ENCODE data around the gene SLC25A21.
A peak's percentile ranks its signal among the peaks of the same experiment; 100 is the strongest.
"Not testable (repeated sequence)": the region's sequence is repeated elsewhere in the genome, so short reads cannot be mapped to it uniquely, and the experiment has no call there.

Gene SLC25A21

DNA sequence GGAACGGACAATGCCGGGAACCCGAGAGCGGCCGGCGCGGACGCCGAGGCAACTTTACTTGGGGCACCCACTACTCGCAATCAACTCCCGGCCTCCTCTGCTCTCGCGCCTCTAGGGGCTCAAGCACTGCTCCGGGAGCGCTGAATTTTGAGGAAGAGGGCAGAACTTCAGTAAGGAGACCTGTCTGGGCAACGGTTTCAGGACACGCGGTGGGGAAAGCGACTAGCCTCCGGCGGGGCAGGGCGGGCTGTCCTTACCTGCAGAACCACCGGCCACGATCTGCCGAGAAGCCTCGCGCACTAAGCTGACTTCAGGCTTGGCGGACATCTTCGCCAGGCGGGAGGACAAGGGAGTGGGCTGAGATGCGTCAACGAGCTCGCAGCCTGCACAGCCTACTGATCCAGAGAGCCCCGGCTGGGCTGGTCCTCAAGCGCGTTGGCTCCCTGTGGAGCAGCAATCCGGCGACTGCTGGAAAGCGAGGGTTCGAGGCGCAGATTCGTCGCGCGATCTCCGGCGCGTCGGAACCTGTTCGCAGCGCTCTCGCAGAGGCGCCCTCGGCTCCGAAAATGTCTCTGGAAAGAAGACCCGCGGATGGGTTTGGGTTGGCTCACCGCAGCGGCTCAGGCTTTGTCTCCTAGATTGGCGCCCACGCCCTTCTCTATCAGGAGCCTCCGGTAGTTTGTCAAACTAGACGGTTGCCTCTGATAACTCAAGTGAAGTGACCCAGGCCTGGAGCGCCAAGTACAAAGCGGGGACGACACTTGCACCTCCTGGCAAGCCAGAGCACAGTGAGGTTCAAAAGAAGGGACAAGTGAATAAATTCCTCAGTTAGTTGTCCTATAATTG, at the start of gene SLC25A21:
TSS of gene SLC25A21 (minus strand) at position 583 of the 846 bp plus-strand sequence.
- TF ChIP-seq, protein P1, sequence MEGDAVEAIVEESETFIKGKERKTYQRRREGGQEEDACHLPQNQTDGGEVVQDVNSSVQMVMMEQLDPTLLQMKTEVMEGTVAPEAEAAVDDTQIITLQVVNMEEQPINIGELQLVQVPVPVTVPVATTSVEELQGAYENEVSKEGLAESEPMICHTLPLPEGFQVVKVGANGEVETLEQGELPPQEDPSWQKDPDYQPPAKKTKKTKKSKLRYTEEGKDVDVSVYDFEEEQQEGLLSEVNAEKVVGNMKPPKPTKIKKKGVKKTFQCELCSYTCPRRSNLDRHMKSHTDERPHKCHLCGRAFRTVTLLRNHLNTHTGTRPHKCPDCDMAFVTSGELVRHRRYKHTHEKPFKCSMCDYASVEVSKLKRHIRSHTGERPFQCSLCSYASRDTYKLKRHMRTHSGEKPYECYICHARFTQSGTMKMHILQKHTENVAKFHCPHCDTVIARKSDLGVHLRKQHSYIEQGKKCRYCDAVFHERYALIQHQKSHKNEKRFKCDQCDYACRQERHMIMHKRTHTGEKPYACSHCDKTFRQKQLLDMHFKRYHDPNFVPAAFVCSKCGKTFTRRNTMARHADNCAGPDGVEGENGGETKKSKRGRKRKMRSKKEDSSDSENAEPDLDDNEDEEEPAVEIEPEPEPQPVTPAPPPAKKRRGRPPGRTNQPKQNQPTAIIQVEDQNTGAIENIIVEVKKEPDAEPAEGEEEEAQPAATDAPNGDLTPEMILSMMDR (IDR thresholded peaks at IDR 0.05; ENCODE audit: low read depth, low read length, missing control alignments) = peak; percentile 26
- in situ Hi-C loops (cut with HindIII; ENCODE audit: low sequenced_read_pairs) = no loop called here
- H3K4me3 ChIP-seq (ENCODE audit: low read depth, low read length) = peak within 1 kb of the TSS; percentile 68
- DNase-seq (ENCODE audit: low read depth) = peak; percentile 45

DNA sequence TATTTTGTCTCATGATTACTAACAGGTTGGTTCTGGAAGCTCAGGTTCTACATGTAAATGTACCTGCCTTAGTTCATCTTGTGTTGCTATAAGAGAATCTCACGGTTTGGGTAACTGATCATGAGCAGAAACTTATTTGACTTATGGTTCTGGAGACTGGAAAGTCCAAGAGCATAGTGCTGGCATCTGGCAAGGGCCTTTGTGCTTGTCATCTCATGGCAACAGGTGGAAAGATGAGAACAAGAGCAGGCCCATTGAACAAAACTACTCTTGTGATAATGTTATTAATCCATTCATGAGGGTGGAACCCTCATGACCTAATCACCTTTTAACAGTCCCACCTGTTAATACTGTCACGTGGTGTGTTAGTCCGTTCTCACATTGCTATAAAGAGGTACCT, 48.7 kb upstream of the SLC25A21 start:
- H3K4me3 ChIP-seq (ENCODE audit: low read depth, low read length) = no peak overlapping the region
- in situ Hi-C loops (cut with HindIII; ENCODE audit: low sequenced_read_pairs) = no loop called here

DNA sequence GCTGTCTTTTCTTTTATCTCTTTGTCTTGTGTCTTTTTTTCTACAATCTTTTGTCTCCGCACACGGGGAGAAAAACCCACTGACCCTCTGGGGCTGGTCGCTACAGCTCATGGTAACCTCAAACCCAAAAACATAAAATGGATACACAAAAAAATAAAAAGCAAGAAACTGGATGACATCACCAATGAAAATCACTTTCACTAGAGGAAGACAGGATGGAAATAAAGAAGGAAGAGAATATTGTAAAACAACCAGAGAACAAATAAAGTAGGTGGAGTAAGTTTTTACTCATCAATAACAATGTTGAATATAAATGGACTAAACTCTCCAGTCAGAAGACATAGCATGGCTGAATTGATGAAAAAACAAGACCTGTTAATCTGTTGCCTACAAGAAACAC, 42.9 kb upstream of the SLC25A21 start:
- no peak for DNase-seq (ENCODE audit: low read depth)
- in situ Hi-C loops (cut with HindIII; ENCODE audit: low sequenced_read_pairs) = no loop called here
- TF ChIP-seq, protein P1 (IDR thresholded peaks at IDR 0.05; ENCODE audit: low read depth, low read length, missing control alignments) = no peak
- no peak overlapping the region for H3K4me3 ChIP-seq (ENCODE audit: low read depth, low read length)

More for the DNA sequence above, 48.7 kb upstream of the SLC25A21 start:
- no peak for DNase-seq (ENCODE audit: low read depth)
- TF ChIP-seq, protein P1 (IDR thresholded peaks at IDR 0.05; ENCODE audit: low read depth, low read length, missing control alignments) = no peak

DNA sequence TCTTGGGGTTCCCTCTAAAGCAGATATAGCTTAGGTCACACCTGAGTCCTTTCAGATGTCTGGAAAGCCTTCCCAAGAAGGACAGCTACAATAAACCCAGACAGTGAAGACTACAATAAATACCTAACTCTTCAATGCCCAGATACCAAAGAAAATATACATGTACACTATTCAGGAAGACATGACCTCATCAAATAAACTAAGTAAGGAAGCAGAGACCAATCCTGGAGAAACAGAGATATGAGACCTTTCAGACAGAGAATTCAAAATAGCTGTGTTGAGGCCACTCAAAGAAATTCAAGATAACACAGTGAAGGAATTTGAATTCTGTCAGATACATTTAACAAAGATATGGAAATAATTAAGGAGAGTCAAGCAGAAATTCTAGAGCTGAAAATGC, 40.6 kb upstream of the SLC25A21 start:
- no peak for DNase-seq (ENCODE audit: low read depth)

DNA sequence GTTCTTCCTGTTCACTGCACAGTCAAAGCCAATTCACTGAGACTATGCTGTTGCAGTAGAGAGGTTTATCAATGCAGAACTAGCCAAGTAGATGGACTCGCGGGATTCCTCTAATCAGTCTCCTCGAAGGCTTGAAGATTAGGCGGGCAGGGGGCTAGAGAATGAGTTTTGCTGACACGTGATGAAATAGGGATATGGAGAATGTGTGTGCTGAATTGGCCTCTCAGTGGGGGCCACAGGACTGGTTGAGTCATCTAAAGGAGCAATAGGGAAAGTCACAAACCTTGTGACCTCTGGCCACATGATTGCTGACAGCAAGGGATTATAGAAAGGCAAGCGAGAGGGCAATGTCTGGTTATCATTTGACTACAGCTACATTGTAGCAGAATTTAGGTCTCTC, 38.0 kb upstream of the SLC25A21 start:
- in situ Hi-C loops (cut with HindIII; ENCODE audit: low sequenced_read_pairs) = no loop called here
- TF ChIP-seq, protein P1 (IDR thresholded peaks at IDR 0.05; ENCODE audit: low read depth, low read length, missing control alignments) = no peak
- H3K4me3 ChIP-seq (ENCODE audit: low read depth, low read length) = no peak overlapping the region
- no peak for DNase-seq (ENCODE audit: low read depth)

More for the DNA sequence above, 40.6 kb upstream of the SLC25A21 start:
- no peak overlapping the region for H3K4me3 ChIP-seq (ENCODE audit: low read depth, low read length)
- in situ Hi-C loops (cut with HindIII; ENCODE audit: low sequenced_read_pairs) = no loop called here
- TF ChIP-seq, protein P1 (IDR thresholded peaks at IDR 0.05; ENCODE audit: low read depth, low read length, missing control alignments) = no peak

DNA sequence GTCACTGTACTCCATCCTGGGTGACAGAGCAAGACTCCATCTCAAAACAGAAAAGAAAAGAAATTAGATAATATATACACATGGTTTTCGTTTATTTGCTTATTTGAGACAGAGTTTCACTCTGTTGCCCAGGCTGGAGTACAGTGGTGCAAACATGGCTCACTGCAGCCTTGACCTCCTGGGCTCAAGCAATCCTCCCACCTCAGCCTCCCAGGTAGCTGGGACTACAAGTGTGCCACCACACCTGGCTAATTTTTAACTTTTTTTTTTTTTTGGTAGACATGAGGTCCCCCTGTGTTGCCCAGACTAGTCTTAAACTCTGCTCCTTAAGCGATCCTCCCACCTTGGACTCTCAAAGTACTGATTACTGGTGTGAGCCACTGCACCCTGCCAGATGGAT, 37.2 kb upstream of the SLC25A21 start:
- DNase-seq (ENCODE audit: low read depth); in situ Hi-C loops (cut with HindIII; ENCODE audit: low sequenced_read_pairs); H3K4me3 ChIP-seq (ENCODE audit: low read depth, low read length): not testable (repeated sequence)

DNA sequence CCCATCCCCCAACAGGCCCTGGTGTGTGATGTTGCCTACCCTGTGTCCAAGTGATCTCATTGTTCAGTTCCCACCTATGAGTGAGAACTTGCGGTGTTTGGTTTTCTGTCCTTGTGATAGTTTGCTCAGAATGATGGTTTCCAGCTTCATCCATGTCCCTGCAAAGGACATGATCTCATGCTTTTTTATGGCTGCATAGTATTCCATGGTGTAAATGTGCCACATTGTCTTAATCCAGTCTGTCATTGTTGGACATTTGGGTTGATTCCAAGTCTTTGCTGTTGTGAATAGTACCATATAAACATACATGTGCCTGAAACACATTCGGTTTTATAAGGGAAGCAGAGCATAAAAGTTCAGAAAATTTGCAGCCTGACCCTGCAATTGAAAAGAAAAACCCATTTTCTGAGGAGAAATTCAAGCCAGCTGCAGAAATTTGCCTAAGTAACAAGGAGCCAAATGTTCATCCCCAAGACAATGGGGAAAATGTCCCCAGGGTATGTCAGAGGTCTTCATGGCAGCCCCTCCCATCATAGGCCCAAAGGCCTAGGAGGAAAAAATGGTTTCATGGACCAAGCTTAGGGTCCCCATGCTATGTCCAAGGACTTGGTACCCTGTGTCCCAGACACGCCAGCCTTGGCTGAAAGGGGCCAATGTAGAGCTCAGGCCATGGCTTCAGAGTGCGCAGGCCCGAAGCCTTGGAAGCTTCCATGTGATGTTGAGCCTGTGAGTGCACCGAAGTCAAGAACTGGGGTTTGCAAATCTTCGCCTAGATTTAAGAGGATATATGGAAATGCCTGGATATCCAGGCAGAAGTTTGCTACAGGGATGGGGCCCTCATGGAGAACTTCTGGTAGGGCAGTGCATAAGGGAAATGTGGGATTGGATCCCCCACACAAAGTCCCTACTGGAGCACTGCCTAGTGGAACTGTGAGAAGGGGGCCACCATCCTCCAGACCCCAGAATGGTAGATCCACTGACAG, 33.5 kb upstream of the SLC25A21 start:
- in situ Hi-C loops (cut with HindIII; ENCODE audit: low sequenced_read_pairs); H3K4me3 ChIP-seq (ENCODE audit: low read depth, low read length); DNase-seq (ENCODE audit: low read depth): not testable (repeated sequence)

Data from astrocyte of the cerebellum (primary cell).